Measurements from ENCODE around the gene CCR2.
A peak's percentile ranks its signal among the peaks of the same experiment; 100 is the strongest.

CCR2 gene

DNA sequence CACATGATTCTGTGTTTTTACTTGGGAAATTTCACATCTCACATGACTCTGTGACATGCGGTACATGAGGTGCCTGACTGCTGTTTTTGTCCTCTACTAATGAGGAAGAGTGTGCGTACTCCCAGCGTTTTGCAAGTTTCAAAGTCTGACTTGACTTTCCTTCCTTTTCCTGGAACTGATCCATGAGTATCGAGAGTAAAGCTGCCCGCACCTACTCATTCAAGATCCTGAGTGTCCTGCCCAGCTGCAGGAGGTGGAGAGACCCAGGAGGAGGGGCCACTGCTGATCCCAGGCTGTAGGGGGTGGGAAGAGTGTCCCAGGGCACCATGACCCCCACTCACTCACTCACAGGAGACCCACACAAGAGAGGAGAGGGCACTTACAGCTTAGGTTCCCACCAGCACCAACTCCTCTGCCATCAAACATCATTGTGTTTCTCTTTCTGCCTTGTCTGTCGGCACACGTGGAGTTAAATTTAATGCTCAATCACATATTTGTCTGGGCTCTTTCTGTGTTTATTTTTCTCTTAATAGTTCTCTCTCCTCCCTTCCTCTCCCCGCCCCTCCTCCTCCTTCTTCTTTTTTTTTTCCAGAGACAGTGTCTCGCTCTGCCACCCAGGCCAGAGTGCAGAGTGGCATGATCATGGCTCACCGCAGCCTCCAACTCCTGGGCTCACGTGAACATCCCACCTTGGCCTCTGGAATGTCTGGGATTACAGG, 51.5 kb downstream of the CCR2 start:
- peak; percentile 94 to 99 for DNase-seq

GRCh38 chr3:46406443-46406787, 52.5 kb downstream of the CCR2 start:
- peak; percentile 97 to 100 for DNase-seq

- DNase-seq: peak; percentile 92 to 97
These were observed 53.1 kb downstream of the CCR2 start, which contains the start of the genes CCR5AS and CCRL2 for GRCh38 chr3:46406788-46407611. TSS of gene CCR5AS (minus strand) at chr3:46407066. TSS of gene CCRL2 (plus strand) at chr3:46407259. CDS start at chr3:46408080, 821 bp downstream.

DNA sequence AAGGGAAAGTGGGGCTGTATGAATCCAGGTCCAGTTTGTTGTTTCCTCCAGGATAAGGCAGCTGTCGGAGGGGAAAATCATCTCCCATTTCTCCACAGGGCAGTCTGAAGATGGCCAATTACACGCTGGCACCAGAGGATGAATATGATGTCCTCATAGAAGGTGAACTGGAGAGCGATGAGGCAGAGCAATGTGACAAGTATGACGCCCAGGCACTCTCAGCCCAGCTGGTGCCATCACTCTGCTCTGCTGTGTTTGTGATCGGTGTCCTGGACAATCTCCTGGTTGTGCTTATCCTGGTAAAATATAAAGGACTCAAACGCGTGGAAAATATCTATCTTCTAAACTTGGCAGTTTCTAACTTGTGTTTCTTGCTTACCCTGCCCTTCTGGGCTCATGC, 54.1 kb downstream of the CCR2 start:
- peak; percentile 55 to 78 for DNase-seq

- peak in 1 of 2 donors; percentile 27 for DNase-seq
These were observed 54.9 kb downstream of the CCR2 start for GRCh38 chr3:46408853-46409252.

GRCh38 chr3:46409739-46410489, 56.0 kb downstream of the CCR2 start:
- no peak for DNase-seq

Measured in inflammatory macrophage treated with lipopolysaccharide for 1 hour (primary cell).